Amniotic epithelial cell (primary cell): ENCODE data around the gene GP1BB.

Source experiments
- DNase-seq: peaks from one replicate; pipeline ENCODE4 v3.0.0-alpha.2; 2010; ENCODE audit warnings: low read depth

The GP1BB gene

DNA sequence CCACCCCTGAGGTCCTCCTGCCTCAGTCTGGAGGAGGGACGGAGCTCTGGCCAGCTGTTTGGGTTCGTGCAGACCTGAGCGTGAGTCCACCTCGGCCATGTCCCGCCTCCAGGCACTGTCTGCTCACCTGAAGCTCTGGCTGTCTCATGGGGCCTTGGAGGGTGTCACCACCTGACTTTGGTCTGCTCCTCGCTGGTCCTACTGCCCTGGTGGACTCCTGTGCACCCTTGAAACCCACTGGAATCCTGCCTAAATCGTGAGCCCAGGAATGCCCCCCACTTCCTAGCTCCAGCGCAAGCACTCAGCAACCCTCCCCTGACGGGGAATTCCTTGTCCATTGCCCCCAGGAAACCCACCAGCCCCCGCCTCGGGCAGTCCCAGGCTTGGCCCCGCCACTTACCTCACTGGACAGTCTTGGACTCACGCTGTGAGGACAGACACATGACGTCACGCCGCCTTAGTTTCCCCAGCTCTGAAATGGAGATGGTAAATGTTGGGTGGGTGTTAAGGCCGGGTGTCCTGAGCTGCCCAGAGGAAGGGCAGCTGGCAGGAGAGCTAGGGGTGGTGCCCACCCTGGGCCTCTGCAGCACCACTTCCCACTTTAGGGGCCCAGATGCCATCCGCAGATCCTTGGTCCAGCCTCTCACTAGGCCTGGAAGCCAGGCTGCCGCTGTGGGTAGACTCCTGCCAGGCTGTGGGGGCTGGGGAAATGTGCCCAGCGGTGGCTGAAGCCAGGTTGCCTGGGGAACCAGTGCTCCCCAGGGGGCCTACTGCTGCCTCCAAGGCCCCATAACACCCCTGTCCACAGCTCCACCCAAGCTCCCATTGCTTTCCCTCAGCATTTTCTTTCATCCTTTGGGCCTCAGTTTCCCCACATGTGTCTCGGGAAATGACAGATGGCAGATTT is 19.1 kb downstream of the GP1BB start:
- DNase-seq: no peak

GRCh38 chr22:19743081-19743480 is 19.7 kb downstream of the GP1BB start:
- no peak for DNase-seq

GRCh38 chr22:19743651-19744050 is 20.3 kb downstream of the GP1BB start:
- no peak for DNase-seq

GRCh38 chr22:19744350-19745006 is 21.1 kb downstream of the GP1BB start:
- no peak for DNase-seq

DNA sequence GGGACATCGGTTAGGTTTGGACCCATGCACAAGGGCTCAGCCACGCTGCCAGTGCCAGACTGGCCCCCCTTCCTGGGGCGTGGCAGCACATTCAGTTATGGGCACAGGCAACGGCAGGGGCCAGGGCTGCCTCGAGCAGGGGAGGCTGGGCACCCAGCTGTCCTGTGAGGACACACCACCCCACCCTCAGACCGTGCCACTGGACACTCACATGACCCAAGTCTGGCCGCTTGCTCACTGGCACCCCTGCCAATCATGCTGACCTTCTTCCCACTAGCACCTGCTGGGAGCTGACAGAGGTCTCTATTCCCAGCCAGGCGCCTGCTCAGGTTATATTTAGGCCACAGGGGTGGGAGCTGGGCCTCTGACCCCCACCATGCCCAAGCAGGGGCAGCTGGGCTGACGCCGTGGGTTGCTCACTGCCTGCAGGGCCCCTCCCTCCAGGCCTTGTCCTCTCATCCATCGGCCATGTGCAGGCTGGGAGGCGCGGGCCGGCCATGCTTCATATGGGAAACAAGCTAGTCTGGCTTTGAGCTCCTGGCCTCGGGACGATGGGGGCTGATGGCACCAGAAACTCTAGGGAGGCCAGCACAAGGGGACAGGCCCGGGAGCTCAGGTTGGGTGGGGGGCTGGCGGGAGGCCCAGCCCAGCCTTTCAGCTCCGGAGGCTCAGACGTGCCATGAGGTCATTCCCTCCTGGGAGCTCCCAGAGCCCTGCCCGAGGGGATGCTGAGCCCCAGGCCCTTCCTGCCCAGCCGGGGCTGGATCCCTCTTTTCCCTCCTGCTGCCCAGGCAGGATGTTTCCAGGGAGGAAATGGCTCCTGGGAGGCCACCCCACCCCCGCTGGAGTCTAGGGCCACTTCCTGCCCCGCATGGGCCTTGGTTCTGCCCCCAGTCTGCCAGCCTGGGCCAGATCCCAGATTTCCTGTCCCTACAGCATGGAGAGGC is 22.1 kb downstream of the GP1BB start:
- no peak for DNase-seq

- DNase-seq: no peak
These were observed 23.4 kb downstream of the GP1BB start for GRCh38 chr22:19746726-19747125.

DNA sequence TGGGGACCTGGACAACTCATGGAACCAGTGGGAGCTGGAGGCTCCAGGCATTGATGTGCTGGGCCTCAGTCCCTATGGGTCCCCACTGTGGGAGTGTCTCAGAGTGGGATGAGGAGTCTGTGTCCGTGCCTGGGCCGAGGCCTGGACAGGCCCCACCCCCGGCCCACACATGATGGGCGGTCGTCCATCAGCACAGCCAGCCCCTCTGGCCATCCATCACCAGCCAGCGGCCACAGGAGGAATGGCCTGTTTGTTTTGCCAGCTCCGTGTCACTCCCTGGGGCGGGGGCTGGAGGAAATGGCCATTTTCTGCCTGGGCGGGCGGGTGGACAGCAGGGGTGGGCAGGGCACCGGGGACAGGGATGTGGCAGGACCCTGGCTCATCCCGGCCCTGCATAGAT is 24.2 kb downstream of the GP1BB start:
- no peak for DNase-seq

- DNase-seq: no peak
These were observed 24.8 kb downstream of the GP1BB start for GRCh38 chr22:19748139-19748538.

DNA sequence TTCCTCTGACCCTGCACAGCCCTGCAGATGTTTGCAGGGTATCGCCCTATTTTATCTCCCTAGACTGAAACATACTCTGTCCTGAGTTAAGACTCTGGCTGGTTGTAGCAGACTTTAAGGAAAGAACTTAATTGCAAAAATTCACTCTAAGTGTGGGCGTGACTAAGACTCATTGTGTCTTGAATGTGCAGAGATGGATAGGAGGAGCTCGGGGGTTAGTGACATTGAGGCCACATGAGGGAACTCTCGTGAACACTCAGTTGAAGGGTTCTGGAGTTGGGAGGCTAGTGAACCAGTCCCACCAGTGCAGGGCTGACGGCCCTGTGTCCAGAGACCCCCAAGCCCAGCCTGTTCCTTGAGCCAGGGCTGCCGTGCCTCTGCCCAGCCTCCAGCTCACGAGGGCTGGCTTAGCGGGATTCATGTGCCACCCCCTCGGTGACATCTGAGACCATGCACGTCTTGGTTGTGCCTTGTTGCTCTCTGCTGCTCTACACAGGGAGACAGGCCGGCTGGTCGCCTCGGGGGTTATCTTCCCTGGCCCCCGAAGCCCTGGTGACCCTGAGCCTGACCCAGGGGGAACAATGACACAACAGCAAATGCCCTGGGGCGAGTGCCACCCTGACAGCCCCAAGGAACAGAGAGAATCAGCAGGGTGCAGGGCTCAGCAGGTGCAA is 25.8 kb downstream of the GP1BB start:
- no peak for DNase-seq

DNA sequence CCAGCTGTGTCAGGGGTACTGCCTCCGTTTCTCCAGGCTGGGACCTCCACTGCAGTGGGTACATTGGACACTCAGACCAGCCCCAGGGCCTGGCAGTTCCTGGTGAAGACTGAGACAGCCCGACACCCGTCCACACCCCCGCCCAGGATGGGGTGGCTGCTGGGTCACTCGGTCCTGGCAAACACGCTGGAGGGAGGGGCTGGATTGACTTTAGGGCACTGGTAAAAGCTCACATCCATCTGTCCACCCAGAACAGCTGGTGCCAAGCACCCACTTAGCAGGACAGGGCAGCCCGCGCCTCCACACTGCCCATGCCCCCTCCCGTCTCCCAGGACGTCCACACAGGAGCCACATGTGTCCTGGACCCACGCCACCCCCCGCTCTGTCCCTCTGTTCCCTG is 26.5 kb downstream of the GP1BB start:
- DNase-seq: no peak

DNA sequence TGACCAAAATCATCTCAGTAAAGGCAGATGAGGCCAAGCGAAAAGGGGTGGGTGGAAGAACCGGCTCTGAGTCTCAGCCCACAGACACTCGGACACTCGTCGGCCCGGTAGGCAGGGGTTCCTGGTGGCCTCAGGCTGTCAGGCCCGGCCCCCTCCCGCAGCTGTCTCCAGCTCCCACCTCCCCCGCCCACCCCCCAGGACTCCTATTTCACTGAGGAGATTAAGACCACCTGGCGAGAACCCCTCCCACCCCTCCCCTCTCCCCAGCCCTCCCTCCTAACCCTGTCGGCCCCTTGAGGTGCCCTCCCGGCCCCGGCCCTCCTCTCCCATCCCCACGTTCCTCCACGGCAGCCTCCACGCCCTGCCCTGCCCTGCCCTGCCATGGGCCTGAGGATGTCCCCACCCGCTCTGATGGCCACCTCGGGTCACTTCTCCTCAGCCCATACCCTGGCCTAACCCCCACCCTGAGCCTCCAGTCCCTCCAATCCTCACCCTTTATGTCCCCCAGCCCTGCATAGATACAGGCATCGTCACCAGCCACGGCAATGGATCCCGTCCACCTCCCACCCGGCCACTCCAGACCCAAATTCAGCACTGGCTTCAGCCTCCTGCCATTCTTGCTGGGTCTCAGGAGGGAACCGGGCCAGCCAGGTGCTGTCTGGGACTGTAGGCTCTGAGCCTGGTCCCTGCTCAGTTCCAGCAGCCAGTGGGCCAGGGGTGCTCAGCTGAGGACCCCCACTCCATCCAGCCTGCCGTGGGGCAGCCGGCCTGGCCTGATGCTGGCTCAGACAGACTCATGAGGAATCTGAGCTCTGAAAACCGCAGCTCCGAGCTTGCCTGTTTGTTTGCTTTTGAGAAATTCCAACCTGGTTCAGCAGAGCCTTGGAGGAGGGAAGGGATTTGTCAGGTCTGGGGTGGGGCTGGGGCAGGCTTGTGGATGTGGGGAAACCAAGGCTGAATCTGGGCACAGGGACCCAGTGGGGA is 27.5 kb downstream of the GP1BB start:
- peak; percentile 56 for DNase-seq

DNA sequence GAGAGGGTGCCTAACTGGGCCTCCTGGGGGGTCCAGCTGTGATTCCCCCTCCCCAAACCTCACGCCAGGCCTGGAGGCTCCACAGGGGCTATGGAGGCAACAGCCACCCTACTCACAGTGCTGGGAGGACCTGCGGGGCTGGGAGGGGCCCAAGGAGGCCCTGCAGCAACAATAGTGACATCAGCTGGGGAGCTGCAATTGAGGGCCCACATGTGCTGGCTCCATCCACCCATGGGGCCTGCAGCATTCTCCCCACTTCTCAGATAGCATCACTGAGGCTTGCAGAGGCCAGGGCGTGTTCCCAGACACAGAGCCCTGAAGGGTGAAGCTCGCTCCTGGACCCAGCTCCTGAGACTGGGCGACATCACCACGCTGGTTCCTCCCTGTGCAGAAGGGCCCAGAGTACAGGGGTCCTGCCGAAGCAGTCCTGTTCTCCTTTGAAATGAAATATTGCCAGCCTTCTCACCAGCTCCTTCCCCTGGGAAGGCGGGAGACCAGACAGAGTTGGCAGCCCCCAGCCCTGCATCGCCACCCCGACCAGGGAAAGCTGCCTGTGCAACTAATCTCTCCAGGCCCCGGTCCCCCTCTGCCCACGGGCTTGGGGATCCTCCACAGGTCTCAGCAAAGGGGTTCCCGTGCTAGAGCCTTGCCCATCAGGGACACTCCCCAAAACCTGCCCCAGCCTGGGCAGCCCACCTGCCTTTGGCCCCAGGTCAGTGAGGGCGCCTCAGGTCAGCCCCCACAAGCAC is 28.3 kb downstream of the GP1BB start:
- DNase-seq: no peak

GRCh38 chr22:19753090-19753842 is 29.9 kb downstream of the GP1BB start:
- no peak for DNase-seq

DNA sequence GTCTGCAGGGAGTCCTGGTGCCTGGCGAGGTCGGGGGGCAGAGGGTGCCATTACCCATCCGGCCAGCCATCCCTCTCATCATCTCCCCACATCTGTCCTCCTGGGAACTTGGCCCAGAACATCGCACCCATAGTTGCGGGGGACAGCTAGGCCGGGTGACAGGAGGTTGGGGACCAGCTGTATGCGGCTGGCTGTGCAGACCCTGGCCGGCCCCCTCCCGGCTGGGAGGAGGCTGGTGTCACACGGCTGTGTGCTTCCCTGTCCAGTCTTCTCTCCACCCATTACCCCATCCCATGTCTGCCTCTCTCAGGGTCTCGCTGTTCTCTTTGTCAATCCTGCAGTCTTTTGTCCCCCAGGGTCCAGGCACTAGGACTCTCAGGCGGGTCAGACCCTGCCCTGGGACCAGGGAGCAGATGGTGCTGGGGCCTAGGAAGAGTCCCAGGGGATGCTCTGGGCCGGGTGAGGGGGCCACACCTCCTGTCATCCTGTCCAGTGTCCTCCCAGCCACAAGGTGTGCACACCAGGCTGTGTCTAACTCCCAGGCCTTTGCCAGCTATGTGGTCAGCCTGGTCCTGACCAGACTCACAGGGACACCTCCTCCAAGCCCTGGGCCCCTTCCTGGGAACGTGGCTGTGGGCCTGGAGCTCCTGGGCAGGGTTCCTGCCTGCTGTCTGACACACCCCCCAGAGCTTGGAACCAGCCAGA is 30.8 kb downstream of the GP1BB start:
- DNase-seq: no peak

GRCh38 chr22:19754701-19755144 is 31.4 kb downstream of the GP1BB start:
- no peak for DNase-seq

- DNase-seq: no peak
These were observed 31.9 kb downstream of the GP1BB start for GRCh38 chr22:19755145-19755710.

GRCh38 chr22:19755722-19756287 is 32.5 kb downstream of the GP1BB start:
- DNase-seq: no peak
